ENCODE data around the gene CIROP. TPM values are rescaled to one million over a fixed set of nuclear protein-coding genes. Genes with fewer than 3 reads are reported as not detected.

The CIROP gene
- total and polyA plus RNA-seq, 9 of the 15 experiments (the other 6 are each of a cell fraction or from before 2014, with no cell fraction given): not detected

DNA sequence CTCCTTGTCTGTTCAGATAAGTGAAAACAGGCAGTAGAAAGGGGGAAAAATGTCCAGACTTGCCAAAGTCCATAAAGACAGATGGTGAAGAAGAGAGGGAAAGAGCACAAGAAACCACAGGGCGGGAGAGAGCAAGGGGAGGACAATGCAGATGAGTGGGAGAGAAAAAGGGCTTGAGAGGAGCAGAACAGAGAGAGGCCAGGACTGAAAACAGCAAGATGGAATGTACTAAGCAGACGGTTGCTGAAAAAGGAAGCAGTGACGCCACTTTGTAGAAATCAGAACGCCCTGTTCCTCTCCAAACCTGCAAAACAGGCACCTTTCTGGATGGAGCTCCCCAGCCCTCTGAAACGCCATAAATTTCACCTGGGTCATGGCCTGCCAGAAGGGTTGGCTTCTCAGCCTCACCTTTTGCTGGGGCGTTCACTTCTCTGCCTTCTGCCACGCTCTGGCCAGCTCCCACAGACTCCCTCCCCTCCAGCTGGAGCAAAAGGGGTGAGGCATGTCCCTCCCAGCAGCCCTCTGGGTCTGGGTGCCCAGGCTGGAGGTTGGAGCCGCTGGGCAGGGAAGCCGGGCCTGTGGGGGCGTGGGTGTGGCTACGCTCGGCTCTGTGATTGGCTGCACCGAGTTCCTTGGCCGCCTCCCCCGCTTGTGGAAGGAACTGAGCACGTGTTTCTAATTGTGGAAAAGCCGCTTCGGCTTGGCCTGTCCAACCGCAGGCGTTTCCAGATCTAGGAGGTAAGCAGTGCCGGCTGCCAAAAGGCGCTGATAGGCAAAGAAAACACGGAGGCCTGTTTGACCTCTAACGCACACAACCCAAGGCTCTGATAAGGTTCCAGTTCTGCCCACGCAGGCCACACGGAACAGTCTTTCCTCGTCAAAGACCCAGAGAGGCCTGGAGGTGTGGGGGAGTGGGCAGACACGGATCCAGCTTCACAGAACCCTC lies 49.3 kb upstream of the CIROP start (continued):
- TF ChIP-seq CREM (IDR thresholded peaks at IDR 0.05; ENCODE audit: low read depth): peak; percentile 56
- no peak for TF ChIP-seq LARP7 (IDR thresholded peaks at IDR 0.05)
- no peak for TF ChIP-seq ZNF76 (CRISPR knock-in tag; IDR thresholded peaks at IDR 0.05; ENCODE audit: borderline replicate concordance)
- TF ChIP-seq YY1 (IDR thresholded peaks at IDR 0.05; ENCODE audit: borderline replicate concordance in 1 of 3, control insufficient read depth in 1 of 3, extremely low read depth in 1 of 3, insufficient read depth in 3 of 3, insufficient read length in 1 of 3, insufficient replicate concordance in 2 of 3, low read depth in 1 of 3, low read length in 2 of 3): peak in 1 of 3 experiments; percentile 9
- TF ChIP-seq RBM34 (IDR thresholded peaks at IDR 0.05; ENCODE audit: borderline replicate concordance, insufficient read depth, low read length): no peak
- TF ChIP-seq, protein P1, sequence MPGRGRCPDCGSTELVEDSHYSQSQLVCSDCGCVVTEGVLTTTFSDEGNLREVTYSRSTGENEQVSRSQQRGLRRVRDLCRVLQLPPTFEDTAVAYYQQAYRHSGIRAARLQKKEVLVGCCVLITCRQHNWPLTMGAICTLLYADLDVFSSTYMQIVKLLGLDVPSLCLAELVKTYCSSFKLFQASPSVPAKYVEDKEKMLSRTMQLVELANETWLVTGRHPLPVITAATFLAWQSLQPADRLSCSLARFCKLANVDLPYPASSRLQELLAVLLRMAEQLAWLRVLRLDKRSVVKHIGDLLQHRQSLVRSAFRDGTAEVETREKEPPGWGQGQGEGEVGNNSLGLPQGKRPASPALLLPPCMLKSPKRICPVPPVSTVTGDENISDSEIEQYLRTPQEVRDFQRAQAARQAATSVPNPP (IDR thresholded peaks at IDR 0.05; ENCODE audit: borderline replicate concordance, insufficient read depth, insufficient read length): no peak
- TF ChIP-seq CGGBP1 (CRISPR knock-in tag; IDR thresholded peaks at IDR 0.05): no peak
- TF ChIP-seq PYGO2 (tag; IDR thresholded peaks at IDR 0.05): no peak
- TF ChIP-seq, protein P2, sequence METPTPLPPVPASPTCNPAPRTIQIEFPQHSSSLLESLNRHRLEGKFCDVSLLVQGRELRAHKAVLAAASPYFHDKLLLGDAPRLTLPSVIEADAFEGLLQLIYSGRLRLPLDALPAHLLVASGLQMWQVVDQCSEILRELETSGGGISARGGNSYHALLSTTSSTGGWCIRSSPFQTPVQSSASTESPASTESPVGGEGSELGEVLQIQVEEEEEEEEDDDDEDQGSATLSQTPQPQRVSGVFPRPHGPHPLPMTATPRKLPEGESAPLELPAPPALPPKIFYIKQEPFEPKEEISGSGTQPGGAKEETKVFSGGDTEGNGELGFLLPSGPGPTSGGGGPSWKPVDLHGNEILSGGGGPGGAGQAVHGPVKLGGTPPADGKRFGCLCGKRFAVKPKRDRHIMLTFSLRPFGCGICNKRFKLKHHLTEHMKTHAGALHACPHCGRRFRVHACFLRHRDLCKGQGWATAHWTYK (CRISPR knock-in tag; IDR thresholded peaks at IDR 0.05): no peak; the same call in 1 of the 2 replicates
- no peak for TF ChIP-seq MXD1 (CRISPR knock-in tag; IDR thresholded peaks at IDR 0.05; ENCODE audit: borderline replicate concordance, poor library complexity, severe bottlenecking)
- TF ChIP-seq ZNF77 (CRISPR knock-in tag; IDR thresholded peaks at IDR 0.05): no peak
- no peak for TF ChIP-seq ETS2 (tag; IDR thresholded peaks at IDR 0.05; ENCODE audit: borderline replicate concordance, poor library complexity, severe bottlenecking)
- TF ChIP-seq, protein P3, sequence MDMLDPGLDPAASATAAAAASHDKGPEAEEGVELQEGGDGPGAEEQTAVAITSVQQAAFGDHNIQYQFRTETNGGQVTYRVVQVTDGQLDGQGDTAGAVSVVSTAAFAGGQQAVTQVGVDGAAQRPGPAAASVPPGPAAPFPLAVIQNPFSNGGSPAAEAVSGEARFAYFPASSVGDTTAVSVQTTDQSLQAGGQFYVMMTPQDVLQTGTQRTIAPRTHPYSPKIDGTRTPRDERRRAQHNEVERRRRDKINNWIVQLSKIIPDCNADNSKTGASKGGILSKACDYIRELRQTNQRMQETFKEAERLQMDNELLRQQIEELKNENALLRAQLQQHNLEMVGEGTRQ (CRISPR knock-in tag; IDR thresholded peaks at IDR 0.05): peak; percentile 54; the same call in 1 of the 2 replicates
- no peak for TF ChIP-seq ZNF57 (CRISPR knock-in tag; IDR thresholded peaks at IDR 0.05)
- TF ChIP-seq, protein P4, sequence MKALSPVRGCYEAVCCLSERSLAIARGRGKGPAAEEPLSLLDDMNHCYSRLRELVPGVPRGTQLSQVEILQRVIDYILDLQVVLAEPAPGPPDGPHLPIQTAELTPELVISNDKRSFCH (CRISPR knock-in tag; IDR thresholded peaks at IDR 0.05): no peak
- TF ChIP-seq, protein P4 (tag; IDR thresholded peaks at IDR 0.05): peak; percentile 87
- no peak for TF ChIP-seq ZNF41 (CRISPR knock-in tag; conservative IDR thresholded peaks at IDR 0.05)
- TF ChIP-seq SIN3A (IDR thresholded peaks at IDR 0.05; ENCODE audit: borderline replicate concordance in 2 of 2, control insufficient read depth in 1 of 2, low read depth in 2 of 2, low read length in 2 of 2): peak in 1 of 2 experiments; percentile 52; a peak in 1 of 4 replicates
- TF ChIP-seq GTF2F1 (IDR thresholded peaks at IDR 0.05; ENCODE audit: low read depth, low read length): no peak

Measured in K562 (cell line).